ENCODE data around the gene DNAJC17. TPM values are rescaled to one million over a fixed set of nuclear protein-coding genes. Genes with fewer than 3 reads are reported as not detected.

DNAJC17 gene
- polyA plus RNA-seq, 2 of the 4 experiments (the other 2 are of a cell fraction) = 22.3 to 24.4 TPM

DNA sequence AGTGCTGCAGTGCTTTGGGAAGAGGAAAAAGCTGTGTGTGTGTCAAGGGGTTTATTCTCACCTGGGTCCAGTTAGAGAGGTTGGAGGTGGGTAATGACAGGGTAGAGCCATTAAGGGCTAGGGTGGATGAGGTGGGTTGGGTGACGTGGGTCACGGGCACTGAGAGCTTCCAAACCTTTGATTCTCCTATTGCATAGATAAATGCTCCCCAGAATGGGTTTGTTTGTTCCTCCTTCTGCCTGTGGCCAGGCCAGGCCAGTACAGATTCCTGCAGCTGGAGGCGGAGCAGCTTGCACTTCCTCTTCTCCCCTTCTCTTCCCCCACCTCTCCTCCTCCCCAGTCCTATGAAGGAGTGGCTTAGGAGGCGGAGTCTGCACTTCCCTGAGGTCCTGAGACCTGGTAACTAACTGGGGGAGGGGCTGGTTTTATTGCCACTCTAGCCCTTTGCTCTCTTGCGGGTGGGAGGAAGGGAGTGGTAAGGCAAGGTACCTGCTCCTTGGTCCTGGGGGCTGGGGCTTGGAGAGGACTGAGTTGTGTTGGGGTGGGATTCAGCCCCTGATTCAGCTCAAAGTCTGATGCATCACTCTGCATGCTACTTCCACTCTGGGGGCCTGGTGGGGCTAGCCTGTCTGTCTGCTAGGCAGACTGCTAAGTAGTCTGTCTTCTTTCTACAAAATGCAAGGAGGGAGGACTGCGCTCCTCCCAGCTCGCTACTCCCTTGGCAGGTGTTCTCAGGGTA is 40.1 kb upstream of the DNAJC17 start:
- H3K27ac ChIP-seq = peak overlapping the region; percentile 8 to 58; a peak in 4 of 6 replicates
- H3K4me2 ChIP-seq = peak overlapping the region; percentile 29
- ChIA-PET CTCF (interaction anchor here (0.5 to 8.2 kb wide), 7 partner anchors 9 to 101 kb away, joined by 3 to 82 read pairs (median 3); partner anchors contain the start of gene PPP1R14D), POLR2A (no interaction called here)
- ATAC-seq (peak; percentile 78 to 91; a peak in 5 of 6 replicates), DNase-seq (ENCODE audit: low read depth in 1 of 2, low spot score in 1 of 2) (peak; percentile 38 to 64), FAIRE-seq (no peak)
- H3K9me3 ChIP-seq = no peaks in the 10 kb centered on the region
- TF ChIP-seq, protein P1, sequence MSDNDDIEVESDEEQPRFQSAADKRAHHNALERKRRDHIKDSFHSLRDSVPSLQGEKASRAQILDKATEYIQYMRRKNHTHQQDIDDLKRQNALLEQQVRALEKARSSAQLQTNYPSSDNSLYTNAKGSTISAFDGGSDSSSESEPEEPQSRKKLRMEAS (IDR thresholded peaks at IDR 0.05) = no peak
- no peak for TF ChIP-seq RCOR1 (IDR thresholded peaks at IDR 0.05; ENCODE audit: low read depth, low read length)
- TF ChIP-seq ZC3H11A (IDR thresholded peaks at IDR 0.05) = no peak
- no peak for TF ChIP-seq POLR2A (IDR thresholded peaks at IDR 0.05; ENCODE audit: low read length)
- TF ChIP-seq FOSL2 (IDR thresholded peaks at IDR 0.05) = no peak
- no peak for TF ChIP-seq FOSL2 (CRISPR knock-in tag; IDR thresholded peaks at IDR 0.05)
- no peak for TF ChIP-seq POLR2AphosphoS2 (conservative IDR thresholded peaks at IDR 0.05; ENCODE audit: low read length)
- no peak for TF ChIP-seq JUN (IDR thresholded peaks at IDR 0.05)
- TF ChIP-seq, protein P2, sequence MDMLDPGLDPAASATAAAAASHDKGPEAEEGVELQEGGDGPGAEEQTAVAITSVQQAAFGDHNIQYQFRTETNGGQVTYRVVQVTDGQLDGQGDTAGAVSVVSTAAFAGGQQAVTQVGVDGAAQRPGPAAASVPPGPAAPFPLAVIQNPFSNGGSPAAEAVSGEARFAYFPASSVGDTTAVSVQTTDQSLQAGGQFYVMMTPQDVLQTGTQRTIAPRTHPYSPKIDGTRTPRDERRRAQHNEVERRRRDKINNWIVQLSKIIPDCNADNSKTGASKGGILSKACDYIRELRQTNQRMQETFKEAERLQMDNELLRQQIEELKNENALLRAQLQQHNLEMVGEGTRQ (IDR thresholded peaks at IDR 0.05) = no peak
- TF ChIP-seq NPAS2 (CRISPR knock-in tag; IDR thresholded peaks at IDR 0.05; ENCODE audit: borderline replicate concordance) = no peak
- no peak for TF ChIP-seq RARB (CRISPR knock-in tag; IDR thresholded peaks at IDR 0.05)
- no peak for TF ChIP-seq ZSCAN20 (CRISPR knock-in tag; IDR thresholded peaks at IDR 0.05)
- no peak for TF ChIP-seq SREBF2 (IDR thresholded peaks at IDR 0.05)
- no peak for TF ChIP-seq RAD21 (conservative IDR thresholded peaks at IDR 0.05 in 1 of 2, IDR thresholded peaks at IDR 0.05 in 1 of 2)
- peaks cover 23% of the 10 kb centered on the region for H3K4me1 ChIP-seq
- 71% methylated on average over 6 of the region's 7 CpGs for WGBS (ENCODE audit: missing lambda C conversion rate)
- no peak overlapping the region for H3K4me3 ChIP-seq

DNA sequence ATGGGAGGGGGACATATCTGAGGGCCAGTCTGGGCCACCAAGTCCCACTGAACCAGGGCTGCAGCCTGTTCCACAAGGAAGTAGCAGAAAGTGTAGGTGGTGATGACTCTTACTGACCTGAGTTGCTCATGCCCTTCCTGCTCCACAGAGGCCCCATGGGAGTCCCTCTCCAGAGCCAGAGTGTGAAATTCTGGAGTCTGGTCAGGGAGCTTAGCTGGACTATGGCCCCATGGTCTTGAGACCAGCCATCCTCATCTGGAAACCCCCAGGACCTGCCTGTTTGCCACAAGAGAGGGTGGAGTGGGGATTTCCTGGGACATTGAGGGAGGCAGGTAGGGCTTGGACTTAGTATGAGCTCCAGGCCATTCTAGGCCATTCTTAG is 39.6 kb upstream of the DNAJC17 start:
- no peak overlapping the region for H3K4me3 ChIP-seq
- peak overlapping the region; percentile 29 for H3K4me2 ChIP-seq
- ChIA-PET CTCF (interaction anchor here (0.5 to 8.2 kb wide), 7 partner anchors 9 to 100 kb away, joined by 3 to 82 read pairs (median 3); partner anchors contain the start of gene PPP1R14D), POLR2A (no interaction called here)
- peak overlapping the region; percentile 8 to 58; a peak in 4 of 6 replicates for H3K27ac ChIP-seq
- DNase-seq (ENCODE audit: low read depth in 1 of 2, low spot score in 1 of 2) (no peak), FAIRE-seq (no peak), ATAC-seq (peak in 1 of 2 experiments; percentile 21; a peak in 3 of 6 replicates)
- H3K4me1 ChIP-seq = peaks cover 23% of the 10 kb centered on the region
- no peaks in the 10 kb centered on the region for H3K9me3 ChIP-seq
- TF ChIP-seq RCOR1 (IDR thresholded peaks at IDR 0.05; ENCODE audit: low read depth, low read length) (no peak), RNF2 (IDR thresholded peaks at IDR 0.05; ENCODE audit: borderline replicate concordance, low read depth) (no peak), HOXA7 (CRISPR knock-in tag; IDR thresholded peaks at IDR 0.05) (no peak), MAFK (IDR thresholded peaks at IDR 0.05; ENCODE audit: partially characterized antibody) (no peak), CHD4 (IDR thresholded peaks at IDR 0.05; ENCODE audit: borderline replicate concordance) (no peak), JUN (IDR thresholded peaks at IDR 0.05) (no peak), TP53 (CRISPR knock-in tag; IDR thresholded peaks at IDR 0.05) (no peak), FOSB (CRISPR knock-in tag; IDR thresholded peaks at IDR 0.05) (no peak)

DNA sequence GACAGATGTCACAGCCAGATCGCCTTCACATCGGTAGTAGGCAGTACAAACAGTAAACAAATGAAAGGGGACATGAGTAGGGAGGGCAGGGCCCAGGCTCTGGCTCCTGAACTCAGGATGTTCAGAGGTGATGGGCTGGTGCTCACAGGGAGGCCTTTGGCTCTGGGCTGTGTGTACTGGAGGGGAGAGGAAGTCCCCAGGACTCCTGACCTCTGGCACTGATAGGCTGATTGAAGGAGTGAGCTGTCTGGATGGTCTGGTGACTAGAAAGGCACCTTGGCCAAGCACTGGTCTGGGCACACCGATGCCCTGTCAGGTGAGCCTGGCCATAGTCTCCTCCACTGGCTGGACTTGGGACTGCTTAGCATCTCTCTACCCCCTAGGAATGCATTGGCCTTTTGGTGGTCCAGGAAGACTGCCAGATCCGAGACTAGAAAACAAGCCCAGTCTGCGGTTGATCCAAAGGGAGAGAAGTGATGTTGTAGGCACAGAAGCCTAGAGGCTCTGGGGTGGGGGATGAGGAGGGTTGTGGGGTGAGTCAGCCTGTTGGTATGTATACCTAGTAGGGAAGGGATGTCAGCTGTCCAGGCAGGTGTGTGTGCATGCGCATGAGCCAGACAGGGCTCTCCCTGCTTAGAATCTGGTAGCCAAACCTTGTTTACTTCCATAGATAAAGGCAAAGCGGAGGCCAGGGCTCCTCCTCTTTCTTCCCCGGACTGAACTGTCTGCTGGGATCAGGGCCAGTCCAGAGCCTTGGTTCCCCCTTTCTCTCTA is 38.4 kb upstream of the DNAJC17 start:
- ChIA-PET POLR2A (no interaction called here), CTCF (interaction anchor here (2.2 to 8.2 kb wide), 2 partner anchors 12 to 47 kb away, joined by 7 to 82 read pairs; no protein-coding TSS in a partner anchor)
- FAIRE-seq (no peak), DNase-seq (ENCODE audit: low read depth in 1 of 2, low spot score in 1 of 2) (no peak), ATAC-seq (peak in 1 of 2 experiments; percentile 18; a peak in 3 of 6 replicates)
- TF ChIP-seq BHLHE40 (IDR thresholded peaks at IDR 0.05; ENCODE audit: low read depth, low read length) = no peak
- TF ChIP-seq ESRRA (IDR thresholded peaks at IDR 0.05; ENCODE audit: borderline replicate concordance, low read length) = no peak
- TF ChIP-seq, protein P3, sequence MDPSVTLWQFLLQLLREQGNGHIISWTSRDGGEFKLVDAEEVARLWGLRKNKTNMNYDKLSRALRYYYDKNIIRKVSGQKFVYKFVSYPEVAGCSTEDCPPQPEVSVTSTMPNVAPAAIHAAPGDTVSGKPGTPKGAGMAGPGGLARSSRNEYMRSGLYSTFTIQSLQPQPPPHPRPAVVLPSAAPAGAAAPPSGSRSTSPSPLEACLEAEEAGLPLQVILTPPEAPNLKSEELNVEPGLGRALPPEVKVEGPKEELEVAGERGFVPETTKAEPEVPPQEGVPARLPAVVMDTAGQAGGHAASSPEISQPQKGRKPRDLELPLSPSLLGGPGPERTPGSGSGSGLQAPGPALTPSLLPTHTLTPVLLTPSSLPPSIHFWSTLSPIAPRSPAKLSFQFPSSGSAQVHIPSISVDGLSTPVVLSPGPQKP (IDR thresholded peaks at IDR 0.05; ENCODE audit: low read depth, low read length) = no peak
- TF ChIP-seq NPAS2 (CRISPR knock-in tag; IDR thresholded peaks at IDR 0.05; ENCODE audit: borderline replicate concordance) = no peak
- TF ChIP-seq SMC3 (IDR thresholded peaks at IDR 0.05) = no peak
- no peak for TF ChIP-seq CEBPB (IDR thresholded peaks at IDR 0.05)
- TF ChIP-seq MAFK (IDR thresholded peaks at IDR 0.05; ENCODE audit: partially characterized antibody) = no peak
- TF ChIP-seq ZC3H11A (IDR thresholded peaks at IDR 0.05) = no peak
- TF ChIP-seq, protein P4, sequence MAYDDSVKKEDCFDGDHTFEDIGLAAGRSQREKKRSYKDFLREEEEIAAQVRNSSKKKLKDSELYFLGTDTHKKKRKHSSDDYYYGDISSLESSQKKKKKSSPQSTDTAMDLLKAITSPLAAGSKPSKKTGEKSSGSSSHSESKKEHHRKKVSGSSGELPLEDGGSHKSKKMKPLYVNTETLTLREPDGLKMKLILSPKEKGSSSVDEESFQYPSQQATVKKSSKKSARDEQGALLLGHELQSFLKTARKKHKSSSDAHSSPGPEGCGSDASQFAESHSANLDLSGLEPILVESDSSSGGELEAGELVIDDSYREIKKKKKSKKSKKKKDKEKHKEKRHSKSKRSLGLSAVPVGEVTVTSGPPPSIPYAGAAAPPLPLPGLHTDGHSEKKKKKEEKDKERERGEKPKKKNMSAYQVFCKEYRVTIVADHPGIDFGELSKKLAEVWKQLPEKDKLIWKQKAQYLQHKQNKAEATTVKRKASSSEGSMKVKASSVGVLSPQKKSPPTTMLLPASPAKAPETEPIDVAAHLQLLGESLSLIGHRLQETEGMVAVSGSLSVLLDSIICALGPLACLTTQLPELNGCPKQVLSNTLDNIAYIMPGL (CRISPR knock-in tag; IDR thresholded peaks at IDR 0.05; ENCODE audit: borderline replicate concordance) = no peak
- no peak for TF ChIP-seq HDAC2 (IDR thresholded peaks at IDR 0.05)
- TF ChIP-seq FOXS1 (CRISPR knock-in tag; IDR thresholded peaks at IDR 0.05) = no peak
- TF ChIP-seq CHD2 (IDR thresholded peaks at IDR 0.05; ENCODE audit: low read length, partially characterized antibody) = no peak
- no peak for TF ChIP-seq HOXA7 (CRISPR knock-in tag; IDR thresholded peaks at IDR 0.05)
- 83% methylated on average over 7 of the region's 8 CpGs for WGBS (ENCODE audit: missing lambda C conversion rate)
- H3K4me3 ChIP-seq = no peak overlapping the region
- H3K4me1 ChIP-seq = peaks cover 23% of the 10 kb centered on the region
- 0 out of 3 replicates have a peak overlapping the region, but pooled peaks have one; percentile 14 for H3K4me2 ChIP-seq
- peak overlapping the region in 1 of 2 experiments; percentile 21; a peak in 1 of 6 replicates for H3K27ac ChIP-seq
- no peaks in the 10 kb centered on the region for H3K9me3 ChIP-seq

Data from A549 (cell line).